Inflammatory macrophage treated with lipopolysaccharide for 4 hours (primary cell): ENCODE measurements around the gene ATRNL1.

Experiments
- DNase-seq: peaks from one replicate; pipeline ENCODE4 v3.0.0-alpha.2; 2020

Gene ATRNL1, protein sequence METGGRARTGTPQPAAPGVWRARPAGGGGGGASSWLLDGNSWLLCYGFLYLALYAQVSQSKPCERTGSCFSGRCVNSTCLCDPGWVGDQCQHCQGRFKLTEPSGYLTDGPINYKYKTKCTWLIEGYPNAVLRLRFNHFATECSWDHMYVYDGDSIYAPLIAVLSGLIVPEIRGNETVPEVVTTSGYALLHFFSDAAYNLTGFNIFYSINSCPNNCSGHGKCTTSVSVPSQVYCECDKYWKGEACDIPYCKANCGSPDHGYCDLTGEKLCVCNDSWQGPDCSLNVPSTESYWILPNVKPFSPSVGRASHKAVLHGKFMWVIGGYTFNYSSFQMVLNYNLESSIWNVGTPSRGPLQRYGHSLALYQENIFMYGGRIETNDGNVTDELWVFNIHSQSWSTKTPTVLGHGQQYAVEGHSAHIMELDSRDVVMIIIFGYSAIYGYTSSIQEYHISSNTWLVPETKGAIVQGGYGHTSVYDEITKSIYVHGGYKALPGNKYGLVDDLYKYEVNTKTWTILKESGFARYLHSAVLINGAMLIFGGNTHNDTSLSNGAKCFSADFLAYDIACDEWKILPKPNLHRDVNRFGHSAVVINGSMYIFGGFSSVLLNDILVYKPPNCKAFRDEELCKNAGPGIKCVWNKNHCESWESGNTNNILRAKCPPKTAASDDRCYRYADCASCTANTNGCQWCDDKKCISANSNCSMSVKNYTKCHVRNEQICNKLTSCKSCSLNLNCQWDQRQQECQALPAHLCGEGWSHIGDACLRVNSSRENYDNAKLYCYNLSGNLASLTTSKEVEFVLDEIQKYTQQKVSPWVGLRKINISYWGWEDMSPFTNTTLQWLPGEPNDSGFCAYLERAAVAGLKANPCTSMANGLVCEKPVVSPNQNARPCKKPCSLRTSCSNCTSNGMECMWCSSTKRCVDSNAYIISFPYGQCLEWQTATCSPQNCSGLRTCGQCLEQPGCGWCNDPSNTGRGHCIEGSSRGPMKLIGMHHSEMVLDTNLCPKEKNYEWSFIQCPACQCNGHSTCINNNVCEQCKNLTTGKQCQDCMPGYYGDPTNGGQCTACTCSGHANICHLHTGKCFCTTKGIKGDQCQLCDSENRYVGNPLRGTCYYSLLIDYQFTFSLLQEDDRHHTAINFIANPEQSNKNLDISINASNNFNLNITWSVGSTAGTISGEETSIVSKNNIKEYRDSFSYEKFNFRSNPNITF (N-terminal part only)

GRCh38 chr10:115093286-115093775 lies at the start of gene ATRNL1:
Gene ATRNL1 (plus strand): TSS chr10:115093365. CDS start chr10:115093751, 386 bp downstream.
- DNase-seq, result no peak

GRCh38 chr10:115043719-115044118 lies 49.4 kb upstream of the ATRNL1 start:
- no peak for DNase-seq

- DNase-seq, result no peak
Observed at GRCh38 chr10:115044891-115045290, 48.3 kb upstream of the ATRNL1 start.

- no peak for DNase-seq
Observed at GRCh38 chr10:115045499-115045898, 47.7 kb upstream of the ATRNL1 start.

GRCh38 chr10:115046686-115047236 lies 46.4 kb upstream of the ATRNL1 start:
- no peak for DNase-seq

DNA sequence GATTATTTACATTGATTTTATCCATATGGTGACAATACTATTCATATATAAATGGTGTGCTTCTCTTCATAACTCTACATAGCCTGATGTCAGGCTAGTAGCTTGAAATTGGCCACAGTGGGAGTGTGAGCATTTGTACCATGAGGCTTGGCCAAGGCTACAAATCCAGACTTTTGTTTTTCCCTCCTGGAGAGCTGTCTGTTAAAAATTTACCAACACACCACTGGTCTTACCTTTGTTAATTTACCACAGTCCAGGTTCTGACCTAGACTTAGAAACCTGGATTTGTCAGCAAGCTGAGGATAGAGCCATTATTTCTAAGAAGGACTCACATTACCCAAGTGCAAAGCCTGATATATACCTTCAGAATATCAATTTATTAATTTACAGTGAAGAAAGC lies 45.5 kb upstream of the ATRNL1 start:
- DNase-seq, result no peak

DNA sequence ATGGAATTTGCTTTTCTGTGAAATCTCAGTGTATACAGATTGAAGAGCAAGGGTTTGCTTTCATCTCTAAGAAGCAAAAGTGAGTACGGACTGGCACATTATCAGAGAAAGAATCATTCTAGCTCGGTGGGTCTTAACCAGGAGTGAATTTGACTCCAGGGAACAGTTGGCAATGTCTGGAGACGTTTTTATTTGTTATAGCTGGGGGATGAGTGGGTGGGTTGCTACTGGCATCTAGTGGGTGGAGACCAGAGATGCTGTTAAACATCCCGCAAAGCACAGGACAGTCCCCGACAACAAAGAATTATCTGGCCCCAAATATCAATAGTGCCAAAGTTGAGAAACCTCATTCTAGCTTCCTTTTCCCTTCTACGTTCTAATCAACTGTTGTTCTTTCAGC lies 43.8 kb upstream of the ATRNL1 start:
- DNase-seq, result no peak

- no peak for DNase-seq
Observed at GRCh38 chr10:115049960-115050359, 43.2 kb upstream of the ATRNL1 start.

- no peak for DNase-seq
Observed at GRCh38 chr10:115050375-115051010, 42.7 kb upstream of the ATRNL1 start.

GRCh38 chr10:115051216-115051615 lies 41.9 kb upstream of the ATRNL1 start:
- DNase-seq, result no peak

GRCh38 chr10:115052226-115052625 lies 40.9 kb upstream of the ATRNL1 start:
- no peak for DNase-seq

DNA sequence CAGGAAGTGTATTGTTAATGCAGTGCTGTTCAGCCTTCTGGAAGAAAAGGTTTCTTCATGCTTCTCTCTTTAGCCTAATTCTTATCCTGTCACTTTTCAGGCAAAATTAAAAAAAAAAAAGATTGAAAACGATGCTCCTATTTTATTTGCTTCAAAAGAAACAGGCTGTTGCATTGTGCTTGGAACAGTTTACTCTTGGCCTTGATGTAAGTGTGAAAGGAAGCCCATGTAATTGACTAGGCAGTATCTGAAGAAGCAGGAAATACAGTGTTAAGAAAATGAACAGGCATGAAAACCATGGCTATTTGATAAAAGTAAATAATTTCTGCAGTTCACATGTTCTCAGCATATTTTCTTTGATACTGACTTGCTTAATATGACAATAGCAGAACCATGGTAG lies 40.4 kb upstream of the ATRNL1 start:
- DNase-seq, result no peak

- no peak for DNase-seq
Observed at GRCh38 chr10:115056186-115056585, 37.0 kb upstream of the ATRNL1 start.

DNA sequence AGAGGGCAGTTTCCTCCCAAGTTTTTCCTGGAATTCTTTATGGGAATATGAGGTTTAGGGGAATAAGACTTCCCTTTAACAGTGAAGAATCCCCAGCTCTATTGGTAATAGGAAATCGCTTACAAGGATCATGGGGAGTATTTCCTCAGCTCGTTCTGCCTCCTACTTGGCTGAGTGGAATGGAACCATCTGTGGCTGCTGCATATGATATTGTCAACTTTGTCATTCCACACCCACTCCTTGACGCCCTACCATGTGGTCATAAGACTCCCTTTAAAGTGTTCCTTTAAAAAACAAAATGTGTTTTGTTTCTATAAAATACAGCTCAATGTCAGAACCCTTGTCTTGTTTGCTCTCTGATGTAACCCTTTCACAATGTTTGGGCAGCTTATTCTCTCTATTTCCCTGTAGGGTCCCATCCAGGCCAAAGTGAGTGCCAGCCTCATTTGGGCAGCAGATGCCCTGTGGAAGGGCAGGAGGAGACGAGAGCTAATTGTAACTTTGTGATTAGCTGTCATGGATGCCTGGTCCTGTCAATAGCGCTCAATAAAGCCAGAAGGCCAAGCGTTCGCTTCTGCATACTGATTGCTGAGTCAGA lies 33.8 kb upstream of the ATRNL1 start:
- no peak for DNase-seq

DNA sequence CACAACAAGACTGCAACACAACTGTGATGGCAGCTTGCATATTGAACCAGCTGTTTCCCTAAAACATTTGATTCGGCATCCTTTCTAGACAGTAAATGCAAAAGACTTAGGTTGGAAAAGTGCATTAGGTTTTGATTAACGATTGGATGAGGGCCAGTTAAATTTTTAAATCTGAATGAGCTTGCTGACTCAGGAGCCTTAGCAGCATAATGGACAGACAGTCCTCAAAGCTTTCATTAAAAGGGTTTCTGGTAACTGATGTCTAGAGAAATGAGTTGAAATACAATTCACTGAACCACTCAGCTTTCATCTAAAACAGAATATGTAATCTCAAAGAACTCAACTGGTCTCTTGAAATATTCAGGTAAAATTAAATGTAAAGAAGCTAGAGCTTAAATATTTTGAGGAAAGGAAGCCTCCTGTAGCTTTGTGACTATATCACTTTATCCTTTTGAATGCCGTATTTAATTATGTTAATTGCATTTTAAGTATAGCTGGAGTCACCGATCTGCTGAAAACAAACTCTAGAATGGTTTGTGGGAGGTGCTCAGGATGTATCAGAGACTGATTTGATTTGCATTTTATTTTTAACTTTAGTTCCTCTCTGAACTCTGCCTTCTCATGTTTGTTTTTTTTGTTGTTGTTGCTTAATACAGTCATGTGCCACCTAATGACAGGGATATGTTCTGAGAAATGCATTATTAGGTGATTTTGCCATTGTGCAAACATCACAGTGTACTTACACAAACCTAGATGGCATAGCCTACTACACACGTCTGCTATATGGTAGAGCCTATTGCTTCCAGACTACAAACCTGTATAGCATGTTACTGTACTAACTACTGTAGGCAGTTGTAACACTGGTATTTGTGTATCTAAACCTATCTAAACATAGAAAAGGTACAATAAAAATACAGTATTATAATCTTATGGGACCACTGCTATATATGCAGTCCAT lies 29.2 kb upstream of the ATRNL1 start:
- DNase-seq, result peak; percentile 3

GRCh38 chr10:115065801-115066200 lies 27.4 kb upstream of the ATRNL1 start:
- no peak for DNase-seq

GRCh38 chr10:115066528-115066927 lies 26.6 kb upstream of the ATRNL1 start:
- no peak for DNase-seq

DNA sequence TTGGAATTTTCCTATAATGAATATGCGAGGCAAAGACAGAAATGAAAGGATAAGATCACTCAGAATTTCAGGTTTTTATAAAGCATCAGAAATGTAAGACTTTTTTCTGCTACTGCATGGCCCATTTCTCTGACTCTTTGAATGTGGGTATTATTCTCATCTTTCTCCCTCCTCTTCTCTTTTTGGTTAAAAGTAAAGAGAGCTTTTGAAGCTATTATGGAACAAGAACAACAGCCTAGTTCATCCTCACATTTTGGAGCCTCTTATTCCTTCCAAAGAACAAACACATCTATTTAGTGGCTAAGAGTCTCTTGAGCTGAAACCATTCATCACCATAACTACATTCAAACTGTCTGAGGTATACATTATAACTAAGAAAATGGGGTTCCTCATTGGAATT lies 19.4 kb upstream of the ATRNL1 start:
- no peak for DNase-seq

GRCh38 chr10:115082506-115082905 lies 10.7 kb upstream of the ATRNL1 start:
- DNase-seq, result no peak

GRCh38 chr10:115084277-115084850 lies 8.8 kb upstream of the ATRNL1 start:
- DNase-seq, result no peak
